Endodermal cell (in vitro differentiated cells): ENCODE measurements around the gene IQGAP1. TPM values are rescaled to one million over a fixed set of nuclear protein-coding genes. Genes with fewer than 3 reads are reported as not detected.

Experiments
- DNase-seq: peaks from one replicate; pipeline ENCODE4 v3.0.0-alpha.2; 2017
- H3K27ac ChIP-seq: 2 replicates; pipeline ENCODE4 v1.5.1; 2013; ENCODE audit warnings: mild to moderate bottlenecking, low read depth, low read length, moderate library complexity
- H3K27me3 ChIP-seq: 2 replicates; pipeline ENCODE4 v1.6.1; 2013; ENCODE audit warnings: mild to moderate bottlenecking, low read length, moderate library complexity; ENCODE audit not compliant: insufficient read depth, control insufficient read depth, poor library complexity, severe bottlenecking
- H3K36me3 ChIP-seq: 2 replicates; pipeline ENCODE4 v1.7.0; 2013; ENCODE audit warnings: mild to moderate bottlenecking, low read length, moderate library complexity; ENCODE audit not compliant: control insufficient read depth, insufficient read depth
- H3K4me1 ChIP-seq: one replicate; pipeline ENCODE4 v1.7.0; 2013; ENCODE audit warnings: low read length; ENCODE audit not compliant: control insufficient read depth, insufficient read depth
- H3K4me3 ChIP-seq: 2 replicates; pipeline ENCODE4 v1.5.1; 2013; ENCODE audit warnings: mild to moderate bottlenecking, low read length, moderate library complexity
- H3K9ac ChIP-seq: 2 replicates; pipeline ENCODE4 v1.6.1; 2013; ENCODE audit warnings: mild to moderate bottlenecking, low read length, moderate library complexity; ENCODE audit not compliant: poor library complexity, severe bottlenecking; ENCODE audit errors: extremely low read depth
- H3K9me3 ChIP-seq: 2 replicates; pipeline ENCODE4 v1.6.1; 2013; ENCODE audit warnings: mild to moderate bottlenecking, low read length, moderate library complexity; ENCODE audit not compliant: control insufficient read depth
- H3K27ac Mint-ChIP-seq: 2 replicates; pipeline ENCODE4 v1.8.0; 2020; ENCODE audit warnings: mixed read lengths
- H3K27me3 Mint-ChIP-seq: 2 replicates; pipeline ENCODE4 v1.8.0; 2021; ENCODE audit warnings: mild to moderate bottlenecking, mixed read lengths; ENCODE audit not compliant: insufficient read depth
- H3K36me3 Mint-ChIP-seq: 2 replicates; pipeline ENCODE4 v1.8.0; 2020; ENCODE audit warnings: low read depth, mixed read lengths
- H3K4me1 Mint-ChIP-seq: 2 replicates; pipeline ENCODE4 v1.8.0; 2020; ENCODE audit warnings: mixed read lengths
- H3K4me3 Mint-ChIP-seq: 2 replicates; pipeline ENCODE4 v1.8.0; 2020; ENCODE audit warnings: mild to moderate bottlenecking, moderate library complexity, mixed read lengths
- H3K9me3 Mint-ChIP-seq: 2 replicates; pipeline ENCODE4 v1.8.0; 2020; ENCODE audit warnings: mild to moderate bottlenecking, mixed read lengths
- CTCF ChIP-seq: fragments of 200-600 bp; sonication (generic); conservative IDR thresholded peaks from 2 replicates; pipeline ENCODE4 v1.5.0; 2021; ENCODE audit warnings: antibody characterized with exemption, mild to moderate bottlenecking
- WGBS, 2 experiments: methylation state at CpG; one replicate each; pipeline versions ENCODE4 v1.1.5 to v1.1.7; 2013; ENCODE audit warnings: missing lambda C conversion rate in 2 of 2, mixed read lengths in 1 of 2; ENCODE audit not compliant: insufficient coverage in 1 of 2, insufficient read length in 1 of 2; 5-methylcytosine and 5-hydroxymethylcytosine counted together
- total RNA-seq, 2 donors: library from RNA; stranded (reverse); fragmentation: NEBNext Ultra II Directional in 1 of 2; extraction: Animal tissue kit (Norgen Biotek cat#: 25700) in 1 of 2; gene quantifications; 2 replicates in 1 of 2; 3 replicates in 1 of 2; pipeline ENCODE4 v1.2.1, GENCODE V29; 2021

IQGAP1 gene
- total RNA-seq, 2 donors from 2014 or later, result 94.4 to 124 TPM

- WGBS, 2 experiments, result 86% methylated on average over 1 of the region's 1 CpG; no CpG with 5 or more reads in 1 of the 2 experiments
- peaks cover 23% of the 10 kb centered on the region for H3K36me3 Mint-ChIP-seq
These were observed 5.0 kb downstream of the IQGAP1 start for GRCh38 chr15:90393040-90393439.

GRCh38 chr15:90394074-90394473 is 6.0 kb downstream of the IQGAP1 start:
- no peak for TF ChIP-seq CTCF
- Histone ChIP-seq H3K4me1 (peaks cover 18% of the 10 kb centered on the region), H3K36me3 (peaks cover 47% of the 10 kb centered on the region), H3K27ac (no peak overlapping the region), H3K9me3 (no peaks in the 10 kb centered on the region), H3K9ac (no peak overlapping the region), H3K27me3 (no peaks in the 10 kb centered on the region), H3K4me3 (no peak overlapping the region)
- Mint-ChIP-seq H3K4me1 (peaks cover 53% of the 10 kb centered on the region), H3K27ac (peak overlapping the region; percentile 75), H3K4me3 (no peak overlapping the region), H3K36me3 (peaks cover 24% of the 10 kb centered on the region), H3K9me3 (no peaks in the 10 kb centered on the region), H3K27me3 (no peaks in the 10 kb centered on the region)
- no peak for DNase-seq
- 83 to 95% methylated on average over 1 of the region's 1 CpG for WGBS, 2 experiments

More at GRCh38 chr15:90393040-90393439, 5.0 kb downstream of the IQGAP1 start:
- Mint-ChIP-seq H3K9me3 (no peaks in the 10 kb centered on the region), H3K27me3 (no peaks in the 10 kb centered on the region), H3K4me1 (peaks cover 55% of the 10 kb centered on the region), H3K4me3 (no peak overlapping the region), H3K27ac (peak overlapping the region; percentile 18)
- H3K4me3 ChIP-seq, result no peak overlapping the region
- peaks cover 47% of the 10 kb centered on the region for H3K36me3 ChIP-seq
- no peak for DNase-seq
- no peak for TF ChIP-seq CTCF
- no peaks in the 10 kb centered on the region for H3K27me3 ChIP-seq
- H3K9me3 ChIP-seq, result no peaks in the 10 kb centered on the region
- no peak overlapping the region for H3K27ac ChIP-seq
- H3K4me1 ChIP-seq, result peaks cover 18% of the 10 kb centered on the region
- H3K9ac ChIP-seq, result no peak overlapping the region

- no peak overlapping the region for H3K27ac ChIP-seq
- 95 to 100% methylated on average over 5 to 12 of the region's 12 CpGs for WGBS, 2 experiments
These were observed 6.9 kb downstream of the IQGAP1 start for GRCh38 chr15:90394748-90395442.

More at GRCh38 chr15:90394748-90395442, 6.9 kb downstream of the IQGAP1 start:
- Histone ChIP-seq H3K9me3 (no peaks in the 10 kb centered on the region), H3K36me3 (peaks cover 47% of the 10 kb centered on the region), H3K9ac (no peak overlapping the region), H3K4me1 (peaks cover 18% of the 10 kb centered on the region), H3K27me3 (no peaks in the 10 kb centered on the region), H3K4me3 (no peak overlapping the region)
- peaks cover 45% of the 10 kb centered on the region for H3K4me1 Mint-ChIP-seq
- H3K36me3 Mint-ChIP-seq, result peaks cover 24% of the 10 kb centered on the region
- H3K27ac Mint-ChIP-seq, result peak overlapping the region; percentile 75
- H3K27me3 Mint-ChIP-seq, result no peaks in the 10 kb centered on the region
- TF ChIP-seq CTCF, result no peak
- no peak for DNase-seq
- no peaks in the 10 kb centered on the region for H3K9me3 Mint-ChIP-seq
- no peak overlapping the region for H3K4me3 Mint-ChIP-seq
